Neutrophil (primary cell): ENCODE results near the gene MPZL1.

Experiments
- H3K27ac ChIP-seq: fragments of 200-600 bp; sonication (generic); 2 replicates; pipeline ENCODE4 v1.5.1; 2016; ENCODE audit warnings: mild to moderate bottlenecking, moderate library complexity
- H3K27me3 ChIP-seq: fragments of 200-600 bp; sonication (generic); 2 replicates; pipeline ENCODE4 v1.6.0; 2016; ENCODE audit warnings: mild to moderate bottlenecking
- H3K36me3 ChIP-seq: fragments of 200-600 bp; sonication (generic); 2 replicates; pipeline ENCODE4 v1.5.1; 2017
- H3K4me1 ChIP-seq, 2 experiments: fragments of 200-600 bp in 1 of 2; sonication (generic) in 1 of 2; 1 replicate in 1 of 2; 2 replicates in 1 of 2; pipeline versions ENCODE4 v1.5.1 to v1.6.1; 2013 to 2016; ENCODE audit warnings: low read depth in 1 of 2, low read length in 1 of 2, mild to moderate bottlenecking in 1 of 2, moderate library complexity in 1 of 2; ENCODE audit not compliant: control insufficient read depth in 1 of 2, insufficient read depth in 1 of 2
- H3K4me3 ChIP-seq, 2 experiments: fragments of 200-600 bp in 1 of 2; sonication (generic) in 1 of 2; 1 replicate in 1 of 2; 2 replicates in 1 of 2; pipeline ENCODE4 v1.5.1; 2013 to 2016; ENCODE audit warnings: low read depth in 1 of 2, low read length in 1 of 2, mild to moderate bottlenecking in 1 of 2, moderate library complexity in 1 of 2
- H3K9me3 ChIP-seq: fragments of 200-600 bp; sonication (generic); 2 replicates; pipeline ENCODE4 v1.5.1; 2016
- CTCF ChIP-seq: fragments of 200-600 bp; sonication (generic); IDR thresholded peaks from 2 replicates; pipeline ENCODE4 v1.5.1; 2016; ENCODE audit warnings: antibody characterized with exemption

MPZL1 gene

GRCh38 chr1:167721617-167722151 lies at the start of gene MPZL1:
TSS of gene MPZL1 (plus strand) at chr1:167721982. CDS start at chr1:167722152, 170 bp downstream.
- no peak for TF ChIP-seq CTCF
- H3K27ac ChIP-seq: peak within 1 kb of the TSS; percentile 73
- peaks cover 14 to 24% of the 10 kb centered on the region in 2 experiments for H3K4me1 ChIP-seq

GRCh38 chr1:167672831-167673230 lies 49.0 kb upstream of the MPZL1 start:
- Histone ChIP-seq H3K4me3 (no peak overlapping the region), H3K9me3 (no peaks in the 10 kb centered on the region), H3K4me1 (peaks cover 61 to 65% of the 10 kb centered on the region in 2 experiments), H3K27ac (peak overlapping the region; percentile 62), H3K36me3 (peaks cover 70% of the 10 kb centered on the region), H3K27me3 (no peaks in the 10 kb centered on the region)
- TF ChIP-seq CTCF: no peak

More at GRCh38 chr1:167721617-167722151, at the start of gene MPZL1:
- Histone ChIP-seq H3K36me3 (no peaks in the 10 kb centered on the region), H3K9me3 (no peaks in the 10 kb centered on the region), H3K4me3 (peak within 1 kb of the TSS; percentile 77 to 97), H3K27me3 (peaks cover 30% of the 10 kb centered on the region)

- Histone ChIP-seq H3K4me1 (peaks cover 59 to 63% of the 10 kb centered on the region in 2 experiments), H3K27me3 (no peaks in the 10 kb centered on the region)
These were observed 48.5 kb upstream of the MPZL1 start for GRCh38 chr1:167673265-167673664.

GRCh38 chr1:167674156-167674555 lies 47.6 kb upstream of the MPZL1 start:
- Histone ChIP-seq H3K4me3 (no peak overlapping the region), H3K27me3 (no peaks in the 10 kb centered on the region), H3K27ac (peak overlapping the region; percentile 62), H3K4me1 (peaks cover 51 to 54% of the 10 kb centered on the region in 2 experiments), H3K9me3 (no peaks in the 10 kb centered on the region), H3K36me3 (peaks cover 76% of the 10 kb centered on the region)
- TF ChIP-seq CTCF: no peak

More at GRCh38 chr1:167673265-167673664, 48.5 kb upstream of the MPZL1 start:
- H3K27ac ChIP-seq: peak overlapping the region; percentile 62
- no peak for TF ChIP-seq CTCF
- peaks cover 71% of the 10 kb centered on the region for H3K36me3 ChIP-seq
- H3K9me3 ChIP-seq: no peaks in the 10 kb centered on the region
- no peak overlapping the region for H3K4me3 ChIP-seq

GRCh38 chr1:167675440-167675839 lies 46.3 kb upstream of the MPZL1 start:
- TF ChIP-seq CTCF: no peak
- Histone ChIP-seq H3K27me3 (no peaks in the 10 kb centered on the region), H3K9me3 (no peaks in the 10 kb centered on the region), H3K36me3 (peaks cover 77% of the 10 kb centered on the region), H3K4me1 (peaks cover 47% of the 10 kb centered on the region in 2 experiments), H3K27ac (peak overlapping the region; percentile 11), H3K4me3 (no peak overlapping the region)
